Aorta (tissue), 5 donors: ENCODE results near the gene SPATA20. TPM values are rescaled to one million over a fixed set of nuclear protein-coding genes. Genes with fewer than 3 reads are reported as not detected.

Experiments used
- ATAC-seq: fragments of 200-7000 bp; cut with Tn5 transposase; one replicate; pipeline ENCODE4 v1.9.1; 2022; ENCODE audit warnings: moderate library complexity; ENCODE audit not compliant: low FRiP score
- DNase-seq, 2 donors: peaks; one replicate each; pipeline ENCODE4 v3.0.0-alpha.2; 2020
- H3K27ac ChIP-seq, 2 donors: one replicate each; pipeline ENCODE4 v1.5.1; 2013; ENCODE audit warnings: low read length in 2 of 2, mild to moderate bottlenecking in 2 of 2, moderate library complexity in 2 of 2, control low read depth in 1 of 2, inconsistent platforms in 1 of 2, low read depth in 1 of 2
- H3K27me3 ChIP-seq, 2 donors: one replicate each; pipeline ENCODE4 v1.6.1; 2013; ENCODE audit warnings: control low read depth in 1 of 2, low read length in 1 of 2, mild to moderate bottlenecking in 1 of 2, moderate library complexity in 1 of 2; ENCODE audit not compliant: insufficient read depth in 2 of 2, control insufficient read depth in 1 of 2
- H3K36me3 ChIP-seq, 2 donors: one replicate each; pipeline ENCODE4 v1.6.1; 2013; ENCODE audit warnings: control low read depth in 1 of 2, low read length in 1 of 2, mild to moderate bottlenecking in 1 of 2; ENCODE audit not compliant: insufficient read depth in 2 of 2, control insufficient read depth in 1 of 2
- H3K4me1 ChIP-seq, 2 donors: one replicate each; pipeline ENCODE4 v1.6.1; 2013; ENCODE audit warnings: low read length in 2 of 2, control low read depth in 1 of 2, mild to moderate bottlenecking in 1 of 2, moderate library complexity in 1 of 2; ENCODE audit not compliant: insufficient read depth in 2 of 2, control insufficient read depth in 1 of 2
- H3K4me3 ChIP-seq, 2 donors: one replicate each; pipeline ENCODE4 v1.5.1; 2013; ENCODE audit warnings: low read length in 2 of 2, control low read depth in 1 of 2, mild to moderate bottlenecking in 1 of 2
- H3K9me3 ChIP-seq: one replicate; pipeline ENCODE4 v1.6.1; 2013; ENCODE audit warnings: mild to moderate bottlenecking, low read length; ENCODE audit not compliant: control insufficient read depth
- WGBS, 2 donors: extraction: QIAGEN DNeasy Blood & Tissue Kit; methylation state at CpG; one replicate each; pipeline ENCODE4 v1.1.7; 2013; 5-methylcytosine and 5-hydroxymethylcytosine counted together
- intact Hi-C, 2 donors: fragments of 100-400 bp; cut with DNase I; formaldehyde crosslinking; loops; one replicate each; pipeline versions ENCODE4 v1.14.2 to v1.15.0; 2022
- polyA plus RNA-seq, 2 donors: library from polyadenylated mRNA; stranded (reverse); fragments of 200-250 nt; gene quantifications; one replicate each; pipeline ENCODE4 v1.2.3, GENCODE V29; 2013
- total RNA-seq, 2 donors: library from RNA; stranded (reverse); fragmentation: NEBNext Ultra II Directional; extraction: Animal tissue kit (Norgen Biotek cat#: 25700); gene quantifications; one replicate each; pipeline ENCODE4 v1.2.1, GENCODE V29; 2021
- donor health status: healthy with polysubstance abuse.
- donor health status: Bipolar disorder and iron deficiency.
- donor health status: DM: no; HTN: no; CAD: no.
- donor health status: DM: no; HTN: no; CAD: no.
- donor health status: DM: yes; HTN: yes; CAD: no.

SPATA20 gene
- total and polyA plus RNA-seq, 4 donors = 16.7 to 64.0 (median 34.8) TPM

DNA sequence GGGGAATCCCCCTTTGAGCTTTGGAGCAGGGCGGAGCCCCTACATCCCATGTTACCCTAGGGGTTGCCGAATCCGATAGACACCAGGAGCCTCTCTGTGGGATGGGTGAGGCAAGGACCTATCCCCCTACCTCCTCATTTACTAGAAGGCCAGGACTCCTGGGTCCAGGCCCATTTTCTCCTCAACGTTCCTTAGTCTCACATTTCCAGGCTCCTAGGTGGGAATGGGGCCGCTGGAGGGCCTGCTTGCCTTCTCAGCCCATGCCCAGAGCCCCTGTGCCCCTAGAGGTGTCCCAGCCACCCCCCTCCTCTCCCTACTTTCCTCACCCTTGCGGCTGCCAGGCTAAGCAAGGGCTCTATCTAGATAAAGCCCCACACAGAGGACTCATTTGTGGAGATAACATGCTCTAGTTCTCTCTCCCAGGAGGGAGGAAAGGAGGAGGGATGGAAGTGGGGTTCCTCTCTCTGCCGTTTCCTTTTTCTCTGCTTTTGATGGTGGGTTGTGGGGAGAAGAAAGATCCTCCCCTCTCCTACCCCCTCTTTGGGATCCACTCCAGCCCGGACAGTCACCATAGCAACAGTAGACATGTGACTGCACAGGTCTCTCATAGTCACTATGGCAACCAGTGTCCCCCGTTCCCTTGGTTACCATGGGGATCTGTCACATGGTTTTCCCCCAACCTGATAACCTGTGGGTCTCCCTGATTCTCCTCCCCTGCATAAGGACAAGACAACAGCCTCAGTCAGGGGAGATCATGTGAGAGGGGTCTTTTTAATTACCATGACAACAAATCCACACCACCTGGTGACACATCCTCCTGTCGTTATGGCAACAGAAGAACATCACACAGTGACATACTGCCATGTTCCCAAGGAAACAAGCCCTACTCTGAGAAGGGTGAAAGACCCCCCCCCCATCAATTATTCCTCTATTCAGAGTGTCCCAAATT is 18.7 kb downstream of the SPATA20 start:
- no peak overlapping the region for H3K27ac ChIP-seq
- intact Hi-C loops = no loop called here
- H3K36me3 ChIP-seq = no peaks in the 10 kb centered on the region
- no peak overlapping the region for H3K4me3 ChIP-seq
- ATAC-seq (no peak), DNase-seq (no peak)
- H3K4me1 ChIP-seq = peaks cover 0 to 3% of the 10 kb centered on the region in 2 donors
- WGBS, 2 donors = 46 to 48% methylated on average over 10 of the region's 10 CpGs
- H3K9me3 ChIP-seq = no peaks in the 10 kb centered on the region
- H3K27me3 ChIP-seq = no peaks in the 10 kb centered on the region

- 46 to 61% methylated on average over 2 of the region's 2 CpGs for WGBS, 2 donors
- Histone ChIP-seq H3K27me3 (no peaks in the 10 kb centered on the region), H3K4me3 (no peak overlapping the region), H3K36me3 (no peaks in the 10 kb centered on the region), H3K9me3 (no peaks in the 10 kb centered on the region), H3K4me1 (peaks cover 0 to 3% of the 10 kb centered on the region in 2 donors), H3K27ac (no peak overlapping the region)
- intact Hi-C loops = no loop called here
- DNase-seq (no peak), ATAC-seq (no peak)
Observed at GRCh38 chr17:50566886-50567285, 19.9 kb downstream of the SPATA20 start.

GRCh38 chr17:50568659-50569058 is 21.7 kb downstream of the SPATA20 start:
- 93 to 96% methylated on average over 12 of the region's 12 CpGs for WGBS, 2 donors
- Histone ChIP-seq H3K4me3 (no peak overlapping the region), H3K9me3 (no peaks in the 10 kb centered on the region), H3K4me1 (peaks cover 0 to 3% of the 10 kb centered on the region in 2 donors), H3K27ac (no peak overlapping the region), H3K36me3 (no peaks in the 10 kb centered on the region), H3K27me3 (no peaks in the 10 kb centered on the region)
- no peak for ATAC-seq
- intact Hi-C loops = no loop called here
- no peak for DNase-seq

- WGBS, 2 donors = 95 to 97% methylated on average over 7 of the region's 7 CpGs
- no peaks in the 10 kb centered on the region for H3K36me3 ChIP-seq
Observed at GRCh38 chr17:50569592-50569991, 22.6 kb downstream of the SPATA20 start.

DNA sequence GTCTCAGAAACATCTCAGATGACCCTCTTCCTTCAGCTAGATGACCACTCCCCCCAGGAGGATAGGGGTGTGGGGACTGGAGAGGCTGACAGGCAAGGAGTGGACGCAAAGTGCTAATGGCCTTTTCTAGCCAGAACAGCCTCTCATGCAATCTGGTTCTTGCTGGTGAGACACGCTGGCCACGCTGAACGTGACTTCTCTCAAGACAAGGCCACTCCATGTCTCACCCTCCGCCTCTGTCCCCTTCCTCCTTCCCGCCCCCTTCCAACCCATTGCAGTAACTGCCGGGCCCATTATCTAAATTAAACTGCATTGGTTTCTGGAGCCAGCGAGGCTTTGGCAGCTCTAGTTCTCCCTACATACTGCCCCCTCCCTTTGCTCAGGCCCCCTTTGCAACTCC is 23.1 kb downstream of the SPATA20 start:
- H3K27me3 ChIP-seq = no peaks in the 10 kb centered on the region
- no peaks in the 10 kb centered on the region for H3K36me3 ChIP-seq
- H3K27ac ChIP-seq = no peak overlapping the region
- 93 to 94% methylated on average over 8 of the region's 8 CpGs for WGBS, 2 donors
- H3K9me3 ChIP-seq = no peaks in the 10 kb centered on the region
- H3K4me1 ChIP-seq = no peaks in the 10 kb centered on the region
- DNase-seq (no peak), ATAC-seq (no peak)
- intact Hi-C loops = no loop called here
- H3K4me3 ChIP-seq = no peak overlapping the region

More at GRCh38 chr17:50569592-50569991, 22.6 kb downstream of the SPATA20 start:
- Histone ChIP-seq H3K4me1 (no peaks in the 10 kb centered on the region), H3K27ac (no peak overlapping the region), H3K27me3 (no peaks in the 10 kb centered on the region), H3K4me3 (no peak overlapping the region), H3K9me3 (no peaks in the 10 kb centered on the region)
- intact Hi-C loops = no loop called here
- ATAC-seq (no peak), DNase-seq (no peak)

DNA sequence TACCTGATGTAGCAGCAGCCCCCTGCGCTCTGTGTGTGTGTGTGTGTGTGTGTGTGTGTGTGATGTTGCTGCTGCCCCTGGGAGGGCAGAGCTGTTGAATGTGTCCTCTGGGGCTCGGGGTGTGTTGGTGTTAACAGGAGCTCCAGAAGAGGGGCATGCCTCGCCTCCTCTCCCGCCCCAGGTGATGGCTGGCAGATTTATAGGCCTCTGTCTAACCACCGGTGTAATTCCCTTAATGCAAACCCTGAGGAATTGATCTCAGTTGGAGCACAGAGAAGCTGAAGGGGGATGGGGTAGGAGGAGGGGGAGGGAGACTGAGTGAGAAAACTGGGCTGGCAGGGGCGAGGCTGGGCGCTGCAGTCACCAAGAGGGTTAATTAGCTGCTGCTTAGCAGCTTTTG is 23.6 kb downstream of the SPATA20 start:
- no peak for ATAC-seq
- 87 to 91% methylated on average over 7 of the region's 7 CpGs for WGBS, 2 donors
- no peaks in the 10 kb centered on the region for H3K36me3 ChIP-seq

DNA sequence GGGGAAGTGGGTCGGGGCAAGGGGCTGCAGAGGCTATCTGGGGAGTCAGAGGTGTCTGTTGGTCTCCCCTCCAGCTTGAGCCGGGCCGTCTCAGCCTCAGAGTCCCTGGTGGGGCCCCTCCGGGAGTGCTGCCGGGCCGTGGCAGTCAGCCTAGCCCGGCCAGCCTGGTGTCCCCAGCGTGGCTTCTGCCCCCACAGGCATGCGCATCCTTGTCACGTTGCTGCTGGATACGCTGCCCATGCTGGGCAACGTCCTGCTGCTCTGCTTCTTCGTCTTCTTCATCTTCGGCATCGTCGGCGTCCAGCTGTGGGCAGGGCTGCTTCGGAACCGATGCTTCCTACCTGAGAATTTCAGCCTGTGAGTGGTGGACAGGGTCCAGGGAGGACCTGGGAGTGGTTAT is 24.7 kb downstream of the SPATA20 start:
- ATAC-seq (no peak), DNase-seq (no peak)
- H3K27ac ChIP-seq = no peak overlapping the region
- intact Hi-C loops = no loop called here
- H3K4me1 ChIP-seq = no peaks in the 10 kb centered on the region
- WGBS, 2 donors = 88 to 91% methylated on average over 18 to 19 of the region's 19 CpGs
- no peaks in the 10 kb centered on the region for H3K27me3 ChIP-seq
- H3K9me3 ChIP-seq = no peaks in the 10 kb centered on the region
- H3K4me3 ChIP-seq = no peak overlapping the region
- H3K36me3 ChIP-seq = no peaks in the 10 kb centered on the region

More for the DNA sequence above, 23.6 kb downstream of the SPATA20 start:
- Histone ChIP-seq H3K9me3 (no peaks in the 10 kb centered on the region), H3K4me1 (no peaks in the 10 kb centered on the region), H3K4me3 (no peak overlapping the region), H3K27ac (no peak overlapping the region), H3K27me3 (no peaks in the 10 kb centered on the region)
- no peak for DNase-seq
- intact Hi-C loops = no loop called here

DNA sequence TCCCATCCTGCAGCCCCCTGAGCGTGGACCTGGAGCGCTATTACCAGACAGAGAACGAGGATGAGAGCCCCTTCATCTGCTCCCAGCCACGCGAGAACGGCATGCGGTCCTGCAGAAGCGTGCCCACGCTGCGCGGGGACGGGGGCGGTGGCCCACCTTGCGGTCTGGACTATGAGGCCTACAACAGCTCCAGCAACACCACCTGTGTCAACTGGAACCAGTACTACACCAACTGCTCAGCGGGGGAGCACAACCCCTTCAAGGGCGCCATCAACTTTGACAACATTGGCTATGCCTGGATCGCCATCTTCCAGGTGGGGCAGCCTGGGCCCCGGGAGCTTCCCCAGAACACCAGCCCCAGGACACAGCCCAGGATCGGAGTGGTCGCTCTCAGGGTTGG is 25.6 kb downstream of the SPATA20 start:
- intact Hi-C loops = no loop called here
- no peaks in the 10 kb centered on the region for H3K9me3 ChIP-seq
- no peaks in the 10 kb centered on the region for H3K27me3 ChIP-seq
- ATAC-seq (no peak), DNase-seq (no peak)
- H3K4me3 ChIP-seq = no peak overlapping the region
- no peak overlapping the region for H3K27ac ChIP-seq
- H3K4me1 ChIP-seq = no peaks in the 10 kb centered on the region
- 96% methylated on average over 20 of the region's 20 CpGs for WGBS, 2 donors
- no peaks in the 10 kb centered on the region for H3K36me3 ChIP-seq
